ENCODE measurements around the gene PPP1R37.
"Not testable (repeated sequence)": the region's sequence is repeated elsewhere in the genome, so short reads cannot be mapped to it uniquely, and the experiment has no call there.

The PPP1R37 gene

DNA sequence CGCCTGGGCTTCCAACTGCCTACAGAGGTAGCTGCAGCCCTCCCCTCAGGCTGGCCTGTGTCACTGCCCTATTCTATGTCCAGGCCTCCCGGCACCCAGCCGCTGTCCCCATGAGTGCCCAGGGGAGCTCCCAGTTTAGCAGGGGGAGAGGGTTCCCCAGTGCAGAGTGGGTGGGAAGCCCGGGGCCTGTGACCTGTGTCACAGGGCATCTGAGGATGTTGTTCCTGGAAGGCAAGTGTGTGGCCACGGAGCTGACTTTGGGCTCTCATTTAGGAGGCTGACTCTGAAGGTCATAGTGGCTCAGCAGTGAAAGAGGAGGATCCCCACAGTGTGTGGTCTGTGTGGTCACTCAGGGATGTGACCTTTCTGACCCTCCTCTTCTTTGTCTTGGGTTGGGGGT is 25.1 kb downstream of the PPP1R37 start:
- DNase-seq, result no peak

DNA sequence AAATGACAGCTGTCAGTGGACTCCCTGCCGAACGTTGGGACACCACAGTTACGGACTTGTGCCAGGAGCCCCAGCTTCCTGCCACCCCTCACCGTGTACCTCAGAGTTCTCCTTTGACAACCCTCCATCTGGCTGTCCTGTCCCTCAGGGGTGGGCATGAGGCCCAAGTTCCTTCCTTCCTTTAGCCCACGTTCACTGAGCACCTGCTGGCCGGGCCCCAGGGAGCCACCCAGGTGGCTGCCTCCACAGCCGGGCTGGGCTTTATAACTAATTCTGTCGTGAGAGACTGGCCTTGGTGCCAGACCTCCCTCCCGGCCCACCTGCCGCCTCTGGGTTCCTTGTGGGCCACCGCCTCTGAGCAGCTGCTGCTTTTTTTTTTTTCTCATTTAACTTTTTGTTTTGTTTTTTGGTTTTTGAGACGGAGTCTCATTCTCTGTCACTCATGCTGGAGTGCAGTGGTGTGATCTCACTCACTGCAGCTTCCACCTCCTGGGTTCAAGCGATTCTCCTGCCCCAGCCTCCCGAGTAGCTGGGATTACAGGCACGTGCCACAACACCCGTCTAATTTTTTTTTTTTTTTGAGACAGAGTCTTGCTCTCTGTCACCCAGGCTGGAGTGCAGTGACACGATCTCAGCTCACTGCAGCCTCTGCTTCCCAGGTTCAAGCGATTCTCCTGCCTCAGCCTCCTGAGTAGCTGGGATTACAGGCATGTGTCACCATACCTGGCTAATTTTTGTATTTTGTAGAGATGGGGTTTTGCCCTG is 25.8 kb downstream of the PPP1R37 start:
- not testable (repeated sequence) for DNase-seq

DNA sequence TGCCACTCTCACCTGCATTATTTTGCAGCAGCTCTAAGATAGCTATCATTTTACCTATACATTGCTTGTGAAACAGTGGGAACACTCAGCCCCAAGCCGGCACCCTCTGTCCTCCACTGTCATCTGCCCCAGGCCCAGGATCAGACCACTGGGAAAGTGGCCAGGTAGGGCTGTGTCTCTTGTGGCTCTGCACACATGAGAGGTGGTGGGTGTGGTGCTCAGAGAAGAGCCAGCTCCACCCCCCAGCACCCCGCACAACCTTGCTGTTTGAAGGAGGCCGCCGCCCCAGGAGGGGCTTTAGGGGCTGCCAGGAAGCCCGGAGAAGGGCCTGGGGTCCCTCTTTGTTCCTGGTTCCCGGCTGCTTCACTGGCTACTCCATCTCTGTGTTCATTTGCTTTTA is 26.6 kb downstream of the PPP1R37 start:
- no peak for DNase-seq

DNA sequence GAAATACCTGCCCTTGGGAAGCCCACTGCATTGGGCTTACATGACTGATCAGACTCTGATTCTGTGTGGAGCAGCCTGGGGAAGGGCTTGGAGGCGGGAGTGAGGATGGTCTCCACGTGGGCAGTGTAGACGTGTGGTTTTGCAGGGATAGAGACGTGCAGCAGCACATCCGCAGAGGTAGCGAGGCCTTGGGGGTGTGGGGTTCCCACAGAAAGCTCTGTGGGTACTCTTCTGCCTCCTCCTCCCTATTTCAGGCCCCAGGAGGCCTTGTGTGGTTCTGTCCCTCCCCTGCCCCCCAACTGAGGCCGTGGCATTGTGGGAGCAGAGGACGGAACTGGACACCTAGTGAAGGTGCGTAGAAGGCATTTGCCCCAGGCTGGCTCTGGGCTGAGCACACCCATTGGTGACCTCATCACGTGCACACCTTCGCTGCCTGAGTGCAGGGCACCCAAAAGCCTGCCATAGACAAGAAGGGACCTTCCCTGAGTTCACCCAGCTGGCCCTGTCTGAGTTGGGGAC is 28.9 kb downstream of the PPP1R37 start:
- no peak for DNase-seq

DNA sequence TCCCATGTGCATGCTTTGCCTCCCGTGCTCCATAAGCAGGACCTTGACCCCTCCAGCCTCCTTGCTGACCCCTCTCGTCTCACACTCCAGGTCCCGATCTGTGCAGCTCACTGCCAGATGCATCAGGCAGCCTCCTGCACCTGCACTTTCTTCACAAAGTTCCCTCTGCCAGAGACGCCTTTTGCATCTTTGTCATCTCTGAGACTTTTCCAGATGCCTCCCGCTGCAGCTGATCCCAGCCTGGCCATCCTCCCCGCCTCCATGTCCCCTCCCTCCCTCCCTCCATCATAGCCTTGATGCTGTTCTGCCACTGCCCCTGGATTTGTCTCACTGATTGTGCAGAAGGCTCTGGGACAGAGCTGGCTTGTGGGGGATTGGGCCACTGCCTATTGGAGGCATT is 29.9 kb downstream of the PPP1R37 start:
- DNase-seq, result no peak

DNA sequence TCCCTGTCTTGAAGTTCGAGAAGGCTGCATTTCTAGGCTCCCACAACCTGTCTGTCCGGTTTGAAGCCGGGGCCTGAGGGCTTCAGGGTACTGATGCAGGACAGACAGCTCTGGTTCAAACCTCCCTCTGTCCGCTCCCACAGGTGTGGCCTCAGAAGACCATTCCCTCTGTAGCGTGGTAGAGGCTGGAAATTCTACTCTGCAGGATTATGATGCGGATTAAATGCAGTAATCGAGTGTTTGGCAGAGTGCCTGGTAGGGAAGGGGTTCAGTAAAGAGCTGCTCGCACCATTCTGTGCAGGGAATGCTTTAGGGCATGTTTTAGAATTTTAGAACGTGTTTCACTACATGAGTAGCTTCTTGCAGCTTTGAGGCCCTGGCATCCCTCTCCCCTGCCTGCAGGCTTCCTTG is 30.5 kb downstream of the PPP1R37 start:
- peak; percentile 90 for DNase-seq

DNA sequence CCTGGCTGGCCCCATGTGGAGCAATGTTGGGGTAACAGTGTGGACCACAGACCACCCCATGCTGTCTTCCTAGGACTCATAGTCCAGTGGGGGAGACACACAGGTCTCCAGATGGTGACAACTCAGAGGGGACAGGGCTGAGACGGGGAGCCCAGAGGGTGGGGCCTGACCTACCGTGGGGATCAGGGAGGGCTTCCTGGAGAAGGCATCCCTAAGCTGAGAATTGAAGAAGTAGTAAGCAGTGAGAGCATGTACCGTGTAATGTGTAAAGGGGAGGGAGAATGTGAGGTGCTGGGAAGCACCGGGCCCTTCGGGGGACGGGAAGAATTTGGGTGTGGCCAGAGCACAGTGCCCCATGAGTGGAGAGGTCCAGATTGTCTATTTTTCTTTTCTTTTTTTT is 31.0 kb downstream of the PPP1R37 start:
- no peak for DNase-seq

DNA sequence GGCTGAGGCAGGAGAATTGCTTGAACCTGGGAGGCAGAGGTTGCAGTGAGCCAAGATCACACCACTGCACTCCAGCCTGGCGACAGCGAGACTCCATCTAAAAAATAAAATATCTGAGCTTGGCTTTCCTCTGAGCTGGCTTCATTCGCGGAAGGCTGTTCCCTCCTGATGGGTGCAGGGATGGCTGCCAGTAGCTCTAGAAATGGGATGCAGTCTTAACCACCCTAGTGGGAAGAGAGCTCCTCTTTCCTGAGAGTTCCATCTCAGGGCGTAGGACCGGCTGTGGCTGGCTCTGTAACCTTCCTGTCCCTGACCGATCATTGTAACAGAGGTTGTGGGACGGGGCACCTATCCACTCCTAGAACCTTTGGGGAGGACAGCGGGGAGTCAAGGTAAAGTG is 32.4 kb downstream of the PPP1R37 start:
- no peak for DNase-seq

DNA sequence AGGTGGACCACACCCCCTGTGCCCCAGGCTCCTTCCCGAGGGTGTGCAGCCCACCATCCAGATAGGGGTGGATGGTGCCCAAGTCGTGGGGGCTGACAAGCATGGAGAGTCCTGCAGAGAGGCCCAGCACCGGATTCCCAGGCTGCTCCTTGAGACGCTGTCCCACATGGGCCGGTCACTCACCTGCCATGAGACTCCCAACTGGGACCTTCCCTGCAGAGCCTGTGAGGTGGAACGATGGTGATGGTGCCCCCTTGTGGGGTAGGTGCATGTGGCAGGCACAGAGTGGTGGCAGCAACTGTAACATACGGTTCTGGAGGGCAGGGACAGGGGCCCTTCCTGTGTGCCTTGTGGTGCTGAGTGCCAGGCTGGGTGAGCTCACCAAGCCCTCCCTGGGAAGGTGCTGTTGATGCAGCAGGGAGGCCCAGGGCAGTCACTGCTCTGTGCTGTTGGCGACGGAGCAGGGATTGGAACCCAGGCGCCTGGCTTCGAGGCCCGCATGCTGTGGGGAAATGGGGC is 33.1 kb downstream of the PPP1R37 start:
- peak; percentile 89 for DNase-seq

DNA sequence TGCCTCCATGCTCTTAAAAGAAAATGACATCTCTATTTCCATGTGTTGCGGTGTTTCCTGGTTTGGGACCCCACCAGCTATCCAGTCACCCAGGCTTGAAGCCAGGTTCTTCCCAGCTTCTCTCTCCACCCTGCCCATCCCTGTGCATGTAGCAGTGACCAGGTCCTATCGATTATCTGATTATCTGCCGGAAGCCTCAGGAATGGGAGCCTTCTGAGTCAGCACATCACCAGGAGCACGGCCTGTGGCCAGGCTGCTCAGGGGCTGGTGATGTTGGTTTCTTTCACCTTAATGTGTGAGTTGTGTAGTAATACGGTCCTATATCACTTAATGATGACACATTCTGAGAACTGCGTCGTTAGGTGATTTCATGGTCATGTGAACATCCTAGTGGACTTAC is 33.7 kb downstream of the PPP1R37 start:
- DNase-seq, result no peak

DNA sequence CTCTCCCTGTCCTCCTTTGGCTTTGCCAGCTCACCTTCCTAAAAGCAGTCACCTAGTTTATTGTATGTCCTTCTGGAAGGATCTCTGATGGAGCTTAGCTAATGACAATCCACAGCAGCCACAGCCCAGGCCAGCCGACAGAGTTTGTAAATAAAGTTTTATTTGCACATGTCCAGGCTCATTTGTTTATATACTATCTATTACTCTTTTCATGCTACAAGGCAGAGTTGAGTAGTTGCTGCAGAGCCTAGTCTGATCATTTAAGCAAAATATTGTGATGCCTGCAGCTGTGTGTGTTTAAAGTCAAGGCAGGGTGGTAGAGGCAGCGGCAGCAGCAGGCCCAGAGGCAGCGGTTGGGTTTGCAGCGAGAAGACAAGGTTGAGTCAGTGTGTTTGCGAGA is 35.2 kb downstream of the PPP1R37 start:
- DNase-seq, result no peak

DNA sequence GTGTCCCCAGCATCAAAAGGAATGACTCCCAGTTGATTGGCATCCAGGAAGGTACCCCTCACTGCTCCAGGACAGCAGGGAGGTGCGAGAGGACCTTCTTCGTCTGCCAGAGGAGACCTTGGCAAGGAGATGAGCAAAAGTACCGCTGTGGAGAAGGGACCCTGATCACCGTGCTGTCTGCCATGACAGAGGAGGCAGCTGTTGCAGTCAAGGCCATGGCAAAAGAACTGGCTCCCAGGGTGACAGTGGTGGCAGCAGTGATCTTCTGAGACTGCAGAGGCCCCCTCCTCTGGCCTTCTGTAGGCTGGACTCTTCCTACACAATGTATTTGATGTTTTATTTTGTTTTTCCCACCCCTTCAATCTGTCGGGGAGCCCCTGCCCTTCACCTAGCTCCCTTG is 35.8 kb downstream of the PPP1R37 start:
- DNase-seq, result no peak

DNA sequence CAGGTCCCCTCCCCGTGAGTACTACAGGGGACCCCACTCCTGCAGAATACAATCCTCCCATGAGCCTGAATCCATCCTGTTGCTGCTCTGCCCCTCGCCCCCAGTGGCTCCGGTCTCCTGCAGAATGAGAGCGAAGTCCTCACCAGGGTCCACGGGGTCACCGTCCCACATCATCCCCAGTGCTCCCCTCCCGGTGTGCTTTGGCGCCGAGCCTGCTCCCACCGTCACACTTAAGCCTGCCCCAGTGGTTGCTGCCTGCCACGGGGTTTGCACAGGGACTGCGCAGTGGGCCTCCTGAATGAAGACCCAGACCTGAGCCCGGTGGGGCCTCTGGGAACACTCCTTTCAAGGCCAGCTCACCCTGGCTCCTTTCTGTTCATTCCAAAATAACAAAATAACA is 37.3 kb downstream of the PPP1R37 start:
- DNase-seq, result no peak

DNA sequence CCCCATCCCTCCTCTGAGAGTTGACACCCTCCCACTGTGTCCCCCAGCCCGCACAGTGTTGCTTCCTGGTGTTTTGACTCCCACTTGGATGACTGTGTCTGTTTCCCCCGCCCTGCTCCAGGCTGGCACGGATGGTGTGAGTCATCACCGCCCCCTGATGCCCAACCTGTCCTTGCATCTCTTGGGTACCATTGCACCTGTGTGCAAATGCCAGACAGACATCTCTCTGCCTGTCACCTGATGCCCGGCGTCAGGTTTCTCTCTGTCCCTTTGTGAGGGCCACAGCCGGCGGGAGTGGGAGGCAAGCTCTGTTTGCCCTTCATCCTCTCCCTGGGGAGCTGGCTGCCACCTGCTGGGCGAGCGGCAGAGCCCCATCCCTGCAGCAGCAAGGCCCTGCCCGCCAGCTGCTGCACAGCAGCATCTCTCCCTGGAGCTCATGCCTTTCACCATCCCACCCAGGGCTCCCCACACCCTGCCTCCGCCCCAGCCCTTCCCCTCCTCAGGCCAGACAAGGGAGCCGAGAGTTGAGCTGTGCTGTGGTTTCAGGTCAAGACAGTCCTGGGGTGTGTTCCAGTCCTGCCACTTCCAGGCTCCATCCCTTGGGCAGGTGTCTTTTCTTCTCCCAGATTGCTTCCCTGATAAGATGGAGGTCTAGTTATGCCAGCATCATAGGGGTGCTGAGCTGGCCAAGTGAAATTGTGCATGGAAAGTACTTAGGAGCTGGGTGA is 38.1 kb downstream of the PPP1R37 start:
- DNase-seq, result no peak

DNA sequence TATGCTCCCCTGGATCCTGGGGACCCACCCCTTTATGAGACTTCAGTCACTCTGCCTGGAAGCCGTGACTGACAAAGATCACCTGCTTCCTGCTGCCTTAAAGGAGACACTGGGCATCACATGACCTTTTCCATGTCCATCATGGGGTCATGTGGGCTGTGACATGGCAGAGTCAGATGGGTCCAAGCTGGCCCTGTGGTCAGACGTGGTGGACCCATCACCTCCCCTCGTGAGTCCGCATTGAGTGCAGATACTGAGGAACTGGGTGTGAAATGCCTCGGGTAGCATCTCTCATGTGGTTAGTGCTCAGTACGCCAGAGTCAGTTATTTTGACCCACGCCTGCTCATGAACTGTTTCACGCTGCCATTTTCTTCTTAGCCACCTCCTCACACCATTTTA is 40.7 kb downstream of the PPP1R37 start:
- no peak for DNase-seq

DNA sequence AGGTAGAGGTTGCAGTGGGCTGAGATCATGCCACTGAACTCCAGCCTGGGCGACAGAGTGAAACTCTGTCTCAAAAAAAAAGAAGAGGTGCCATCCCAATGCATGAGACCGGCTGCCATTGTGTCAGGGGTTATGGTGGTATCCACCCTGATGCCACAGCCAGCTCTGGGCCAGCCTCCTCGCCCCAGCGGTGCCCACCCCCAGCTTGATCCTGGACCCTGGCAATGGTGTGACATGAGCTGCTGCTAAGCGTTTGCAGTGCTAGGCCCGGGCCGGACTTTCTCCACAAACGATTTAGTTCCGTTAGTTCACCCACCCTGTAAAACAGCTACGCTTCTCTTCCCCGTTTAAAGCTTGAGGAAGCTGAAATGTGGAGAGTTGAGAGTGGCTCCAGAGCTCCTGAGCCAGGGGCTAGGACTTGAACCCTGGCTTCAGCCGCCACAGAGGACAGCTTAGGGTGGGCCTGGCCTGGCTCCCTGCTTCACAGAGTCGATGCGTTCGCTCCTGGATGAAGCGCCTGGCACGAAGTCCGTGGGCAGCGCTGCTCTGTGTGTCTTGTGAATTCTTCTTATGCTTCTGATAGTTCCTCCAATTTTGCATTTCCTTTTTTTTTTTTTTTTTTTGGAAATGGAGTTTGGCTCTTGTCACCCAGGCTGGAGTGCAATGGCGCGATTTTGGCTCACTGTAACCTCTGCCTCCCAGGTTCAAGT is 42.4 kb downstream of the PPP1R37 start:
- no peak for DNase-seq

DNA sequence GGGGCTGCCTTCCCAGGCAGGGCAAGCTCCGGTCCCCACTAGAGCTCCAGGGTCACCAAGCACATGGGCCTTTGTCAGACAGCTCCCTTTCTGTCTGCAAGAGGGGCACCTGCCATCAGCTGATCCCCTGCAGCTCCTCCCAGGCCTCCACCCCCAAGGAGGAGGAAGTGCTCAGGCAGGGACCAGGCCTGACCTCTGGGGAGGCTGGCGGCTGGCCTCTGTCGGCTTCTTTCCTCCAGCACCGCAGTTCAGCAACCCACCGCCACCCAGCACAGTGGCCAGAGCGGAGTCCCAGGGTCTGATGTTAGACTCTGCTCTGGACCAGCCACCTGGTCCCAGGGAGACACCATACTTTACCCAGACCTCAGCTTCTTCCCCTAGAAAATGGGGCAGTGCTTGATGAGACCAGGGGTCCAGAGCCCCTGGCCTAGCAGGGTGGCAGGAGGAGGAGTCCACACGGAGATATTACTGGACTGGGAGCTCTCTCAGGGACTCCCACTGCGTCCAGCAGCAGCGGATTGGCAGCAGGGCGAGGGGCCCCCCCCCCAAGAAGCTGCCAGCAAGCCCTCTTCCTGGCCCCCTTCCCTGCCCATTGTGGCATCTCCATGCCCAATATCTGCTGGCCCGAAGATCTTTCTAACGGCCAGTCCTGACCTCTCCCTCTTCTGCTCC is 43.7 kb downstream of the PPP1R37 start:
- no peak for DNase-seq

DNA sequence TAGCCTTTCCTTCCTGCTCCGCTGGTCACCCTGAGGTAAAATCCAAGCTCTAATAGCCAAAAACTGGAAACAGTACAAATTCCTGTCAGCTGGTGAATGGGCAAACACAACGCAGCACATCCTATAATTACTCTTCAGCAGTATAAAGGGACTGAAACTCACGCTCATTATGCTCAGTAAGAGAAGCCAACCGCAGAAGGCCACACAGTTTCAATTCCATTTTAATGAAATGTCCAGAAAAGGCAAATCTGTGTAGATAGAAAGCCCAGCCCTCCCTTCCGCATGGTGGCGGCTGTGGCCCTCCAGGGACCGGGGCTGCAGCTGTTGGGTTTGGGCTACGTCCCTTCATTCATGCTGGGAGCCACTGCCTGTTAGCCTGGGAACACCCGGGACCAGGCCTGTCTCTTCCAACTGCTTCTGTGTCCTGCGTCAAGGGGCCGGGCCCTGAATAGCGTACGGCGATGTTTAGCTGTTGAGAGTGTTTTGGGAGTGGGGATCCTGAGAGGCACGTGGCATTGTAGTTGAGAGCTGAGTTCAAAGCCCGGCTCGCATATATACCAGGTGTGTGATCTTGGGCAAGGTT is 44.3 kb downstream of the PPP1R37 start:
- no peak for DNase-seq

DNA sequence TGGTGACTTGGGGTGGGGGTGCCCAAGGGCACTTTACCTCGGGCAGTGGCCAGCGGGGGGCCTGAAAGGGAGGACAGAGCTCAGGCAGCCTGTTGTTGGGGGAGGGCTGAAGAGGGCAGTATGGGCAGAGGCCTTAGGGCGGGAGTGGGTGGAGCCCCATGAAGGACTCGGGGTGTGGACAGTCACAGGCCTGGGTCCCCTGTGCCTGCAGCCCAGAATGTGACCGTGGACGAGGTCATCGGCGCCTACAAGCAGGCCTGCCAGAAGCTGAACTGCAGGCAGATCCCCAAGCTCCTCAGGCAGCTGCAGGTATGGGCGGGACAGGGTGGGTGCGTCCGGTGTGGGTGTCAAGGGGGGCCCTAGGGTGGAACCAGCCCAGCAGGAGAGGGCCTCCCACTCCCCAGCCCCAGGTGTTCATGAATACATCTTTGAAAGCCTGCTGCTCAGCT is 45.3 kb downstream of the PPP1R37 start:
- no peak for DNase-seq

DNA sequence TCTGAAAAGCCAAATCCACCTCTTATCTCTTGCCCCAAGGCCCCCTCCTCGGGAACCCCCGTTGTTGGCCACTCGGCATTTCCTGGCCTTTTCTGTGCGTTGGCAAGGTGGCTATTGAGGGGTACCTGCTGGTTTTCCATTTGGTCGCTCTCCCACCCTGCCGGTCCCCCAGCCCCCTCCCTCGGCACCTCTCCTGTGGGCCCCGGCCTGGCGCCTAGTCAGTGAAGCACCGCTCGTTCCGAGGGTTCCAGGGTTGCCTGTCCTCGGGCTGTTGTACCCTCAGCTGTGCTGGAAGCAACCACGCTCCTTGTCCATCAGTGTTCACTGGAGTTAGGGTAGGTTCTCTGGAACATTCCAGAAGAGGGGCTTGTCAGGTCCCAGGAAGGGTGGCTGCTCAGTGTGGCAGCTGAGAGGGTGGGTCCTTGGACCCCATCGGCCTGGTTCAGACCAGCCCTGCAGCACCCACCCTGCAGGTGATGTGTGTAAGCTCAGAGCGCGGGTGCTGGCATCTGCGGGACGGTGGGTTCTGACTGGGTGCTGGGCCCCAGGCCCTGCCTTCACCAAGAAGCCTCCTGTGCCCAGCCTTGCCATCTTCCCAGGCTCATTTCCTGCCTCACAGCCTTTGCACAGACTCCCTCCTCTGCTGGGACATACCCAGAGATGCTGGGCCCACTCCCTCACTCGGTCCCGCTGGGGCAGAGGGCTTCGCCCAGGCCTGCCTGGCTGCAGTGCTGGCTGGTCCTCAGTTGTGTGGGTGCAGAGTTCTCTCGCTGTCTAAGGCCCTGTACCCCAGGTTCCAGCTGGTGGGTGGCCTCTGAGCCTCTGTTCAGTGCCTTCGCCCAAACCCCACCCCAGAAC is 46.5 kb downstream of the PPP1R37 start:
- no peak for DNase-seq

DNA sequence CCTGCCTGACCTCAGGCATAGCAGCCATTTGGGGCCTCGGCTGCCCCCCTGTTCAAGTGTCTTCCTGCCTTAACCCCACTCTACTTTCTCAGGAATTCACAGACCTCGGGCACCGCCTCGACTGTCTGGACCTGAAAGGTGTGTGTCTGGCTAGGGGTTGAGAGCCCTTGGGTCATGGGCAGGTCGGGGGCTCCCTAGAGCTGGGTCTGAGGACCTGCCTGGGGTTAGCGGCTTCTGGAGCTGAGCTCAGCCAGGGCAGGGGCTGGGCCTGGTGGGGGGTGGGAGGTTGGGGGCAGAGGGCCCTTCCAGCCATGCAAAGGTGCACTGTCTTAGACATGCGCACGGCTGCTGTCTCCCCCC is 47.1 kb downstream of the PPP1R37 start:
- no peak for DNase-seq

DNA sequence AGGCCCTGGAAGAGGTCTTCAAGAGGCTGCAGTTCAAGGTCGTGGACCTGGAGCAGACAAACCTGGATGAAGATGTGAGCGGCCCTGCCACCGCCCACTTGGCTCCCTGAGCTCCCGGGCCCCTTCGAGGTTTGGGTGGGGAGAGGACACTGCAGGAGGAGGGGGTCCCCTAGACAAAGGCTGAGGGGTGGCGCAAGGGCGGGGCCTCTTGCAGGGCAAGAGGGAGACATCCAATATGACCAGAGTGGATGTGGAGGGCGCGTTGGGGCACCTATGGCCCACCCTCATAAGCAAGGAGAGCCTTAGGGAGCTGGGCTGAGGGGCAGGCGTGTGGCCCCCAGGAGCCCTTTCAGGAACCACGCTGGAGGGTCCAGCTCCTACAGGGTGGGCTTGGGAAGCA is 47.6 kb downstream of the PPP1R37 start:
- no peak for DNase-seq
